ENCODE measurements around the gene PITPNM3. TPM values are rescaled to one million over a fixed set of nuclear protein-coding genes. Genes with fewer than 3 reads are reported as not detected.
"Not testable (repeated sequence)": the region's sequence is repeated elsewhere in the genome, so short reads cannot be mapped to it uniquely, and the experiment has no call there.

Gene PITPNM3
- polyA plus RNA-seq, 5 donors = 3.4 to 5.4 (median 4.4) TPM

GRCh38 chr17:6574687-6575595 is 18.6 kb upstream of the PITPNM3 start:
- no peak for DNase-seq

DNA sequence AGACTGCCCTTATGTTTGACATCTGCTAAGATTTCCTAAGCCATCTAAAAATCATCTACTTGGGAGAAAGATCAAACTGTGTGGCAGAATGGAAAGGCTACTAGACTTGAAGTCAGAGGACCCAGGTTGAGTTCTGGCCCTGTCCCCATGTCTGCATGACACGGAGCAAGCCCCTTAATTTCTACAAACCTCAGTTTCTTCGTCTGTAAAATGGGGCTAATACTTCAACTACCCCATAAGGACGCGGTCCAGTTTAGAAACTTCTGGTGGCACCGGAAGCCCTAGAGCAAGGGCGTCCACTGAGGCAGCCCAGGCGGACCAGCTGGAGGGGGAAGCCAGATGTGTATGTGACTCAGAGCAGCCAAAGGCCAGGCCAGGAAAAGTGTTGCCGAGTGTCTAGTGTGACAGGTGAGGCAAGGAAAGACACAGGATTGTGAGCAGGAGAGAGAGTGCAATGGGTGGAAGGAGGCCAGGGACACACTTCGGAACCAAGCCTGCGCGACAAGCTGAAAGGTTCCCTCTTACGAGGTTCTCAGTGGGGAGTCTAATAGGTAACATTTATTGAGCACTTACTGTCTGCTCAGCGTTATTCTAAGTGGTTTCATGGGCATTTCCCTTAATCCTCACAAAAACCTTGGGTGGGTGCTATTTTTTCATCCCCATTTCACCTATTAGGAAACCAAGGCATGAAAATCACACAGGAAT is 17.8 kb upstream of the PITPNM3 start:
- no peak for DNase-seq

GRCh38 chr17:6573495-6573894 is 17.1 kb upstream of the PITPNM3 start:
- DNase-seq = not testable (repeated sequence)

DNA sequence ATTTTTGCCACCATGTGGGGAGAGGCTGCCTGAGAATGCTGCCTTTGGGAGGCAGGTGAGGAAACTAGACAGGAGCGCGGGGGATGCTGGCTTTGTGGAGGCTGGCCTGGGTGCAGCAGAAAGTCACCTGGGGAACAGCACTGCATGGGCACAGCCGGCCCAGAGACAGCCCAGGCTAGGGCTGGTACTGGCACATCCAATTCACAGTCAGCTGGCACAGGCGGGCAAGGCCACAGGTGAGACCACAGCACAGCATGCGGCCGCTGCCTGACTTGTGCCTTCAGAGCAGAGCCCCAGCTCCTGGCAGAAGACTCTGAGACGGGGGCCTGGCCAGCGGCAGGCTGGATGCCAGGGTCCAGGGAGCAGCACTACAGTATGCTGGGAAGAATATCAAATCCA is 16.6 kb upstream of the PITPNM3 start:
- no peak for DNase-seq

DNA sequence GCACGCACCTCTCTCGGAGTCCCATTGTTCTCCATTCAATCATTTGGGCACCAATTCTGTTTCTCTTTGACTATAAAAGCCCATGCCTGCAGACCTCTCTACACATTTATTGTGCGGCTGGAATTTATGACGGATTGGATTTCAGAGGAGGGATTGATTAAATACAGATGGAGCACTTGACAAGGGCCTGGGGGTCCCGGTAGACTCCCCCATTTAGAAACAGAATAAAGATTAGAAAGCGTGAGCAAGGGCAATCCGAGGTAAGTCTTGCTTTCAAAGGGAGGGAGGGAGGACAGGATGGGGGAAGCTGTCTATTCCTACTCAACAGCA is 15.1 kb upstream of the PITPNM3 start:
- no peak for DNase-seq

- no peak for DNase-seq
Measured at GRCh38 chr17:6570731-6571451, 14.5 kb upstream of the PITPNM3 start.

- no peak for DNase-seq
Measured at GRCh38 chr17:6569370-6570285, 13.3 kb upstream of the PITPNM3 start.

- no peak for DNase-seq
Measured at GRCh38 chr17:6568184-6568758, 11.9 kb upstream of the PITPNM3 start.

GRCh38 chr17:6567528-6568183 is 11.3 kb upstream of the PITPNM3 start:
- no peak for DNase-seq

DNA sequence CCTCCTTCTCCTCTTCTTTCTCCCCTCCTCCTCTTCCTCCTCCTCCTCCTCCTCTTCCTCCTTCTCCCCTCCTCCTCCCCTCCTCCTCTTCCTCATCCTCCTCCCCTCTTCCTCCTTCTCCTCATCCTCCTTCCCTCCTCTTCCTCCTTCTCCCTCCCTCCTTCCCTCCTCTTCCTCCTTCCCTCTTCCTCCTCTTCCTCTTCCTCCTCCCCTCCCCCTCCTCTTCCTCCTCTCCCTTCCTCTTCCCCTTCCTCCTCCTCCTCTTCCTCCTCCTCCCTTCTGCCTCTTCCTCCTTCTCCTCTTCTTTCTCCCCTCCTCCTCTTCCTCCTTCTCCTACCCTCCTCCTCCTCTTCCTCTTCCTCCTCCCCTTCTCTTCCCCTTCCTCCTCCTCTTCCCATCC is 5.1 kb upstream of the PITPNM3 start:
- DNase-seq = no peak

GRCh38 chr17:6560496-6560895 is 4.1 kb upstream of the PITPNM3 start:
- DNase-seq = no peak

- DNase-seq = no peak
Measured at GRCh38 chr17:6559753-6560215, 3.4 kb upstream of the PITPNM3 start.

GRCh38 chr17:6558932-6559752 is 2.8 kb upstream of the PITPNM3 start:
- DNase-seq = peak in 1 of 2 donors; percentile 24

GRCh38 chr17:6558276-6558675 is 1.9 kb upstream of the PITPNM3 start:
- DNase-seq = no peak

DNA sequence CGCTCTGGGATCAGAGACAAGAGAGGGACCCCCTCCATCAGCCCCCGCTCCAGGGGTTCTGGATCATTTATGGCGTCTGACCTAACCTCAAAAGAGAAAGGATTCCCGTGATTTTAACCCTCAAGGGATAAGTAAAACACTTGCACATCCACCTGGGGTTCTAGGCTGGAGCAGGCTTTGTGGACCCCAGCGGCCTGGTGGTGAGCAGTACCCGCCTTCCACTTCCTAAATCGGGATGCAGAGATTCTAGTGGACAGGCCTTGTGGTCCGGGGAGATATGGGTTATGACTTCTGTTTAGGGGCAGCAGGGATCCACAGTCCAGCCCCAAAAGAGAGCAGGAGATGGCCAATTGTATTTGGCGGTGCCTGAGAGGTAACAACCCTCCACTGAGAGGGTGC is 684 bp upstream of the PITPNM3 start:
- no peak for DNase-seq

DNA sequence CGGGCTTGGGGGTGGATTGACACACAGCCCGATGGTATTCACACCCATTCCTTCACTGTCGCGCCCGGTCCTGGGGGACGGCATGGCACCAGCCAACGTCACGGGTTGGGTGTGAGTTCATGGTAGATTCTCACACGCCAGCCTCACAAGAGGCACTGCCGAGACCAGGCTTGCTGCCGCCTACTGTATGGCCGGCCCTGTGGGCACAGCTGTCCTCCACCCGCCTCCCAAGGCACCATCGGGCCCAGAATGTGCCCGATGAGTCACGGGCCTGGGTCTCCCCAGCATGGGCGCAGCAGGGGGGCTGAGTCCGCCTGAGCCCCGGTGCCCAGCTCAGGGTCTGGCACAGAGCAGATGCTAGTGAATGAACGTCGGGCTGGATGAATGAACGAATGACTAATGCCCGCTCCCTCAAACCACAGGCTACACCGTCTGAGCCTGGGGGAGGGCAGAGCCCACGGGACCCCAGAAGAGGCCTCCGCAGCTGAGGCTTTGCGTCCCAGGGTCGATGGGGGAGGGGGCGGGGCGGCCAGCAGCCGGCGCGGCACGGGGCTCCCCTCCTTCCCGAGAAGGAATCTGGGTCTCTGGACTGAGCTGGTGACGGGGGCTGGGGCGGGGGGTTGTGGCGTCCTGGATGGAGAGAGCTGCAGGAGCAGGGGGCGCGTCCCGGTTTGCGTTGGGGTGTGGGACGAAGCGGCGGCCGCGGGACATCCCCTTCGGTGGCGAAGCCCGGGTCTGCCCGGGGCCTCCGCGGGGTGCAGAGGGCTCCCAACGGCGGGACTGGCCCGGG is 829 bp downstream of the PITPNM3 start:
- DNase-seq = no peak

DNA sequence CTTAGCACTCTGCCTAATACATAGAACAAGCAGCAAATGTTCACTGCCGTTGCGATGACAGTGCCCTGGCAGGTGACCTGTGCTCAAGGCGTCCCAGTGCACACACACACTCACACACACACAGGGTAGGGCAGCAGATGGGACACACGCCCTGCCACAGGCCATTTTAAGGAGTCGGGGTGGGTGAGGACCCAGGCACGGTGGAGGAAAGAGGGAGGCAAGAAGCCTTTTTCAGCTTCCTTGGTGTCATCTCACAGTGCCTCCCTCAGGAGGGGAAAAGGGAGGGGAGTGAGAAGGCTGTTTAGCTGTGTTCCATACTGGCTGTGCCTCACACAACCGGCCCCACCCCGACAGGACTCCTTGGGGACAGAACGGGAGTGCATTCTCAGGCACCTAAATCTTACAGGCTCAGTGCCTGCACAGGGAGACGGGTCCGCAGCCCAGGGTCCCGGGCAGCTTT is 1.5 kb downstream of the PITPNM3 start:
- no peak for DNase-seq

DNA sequence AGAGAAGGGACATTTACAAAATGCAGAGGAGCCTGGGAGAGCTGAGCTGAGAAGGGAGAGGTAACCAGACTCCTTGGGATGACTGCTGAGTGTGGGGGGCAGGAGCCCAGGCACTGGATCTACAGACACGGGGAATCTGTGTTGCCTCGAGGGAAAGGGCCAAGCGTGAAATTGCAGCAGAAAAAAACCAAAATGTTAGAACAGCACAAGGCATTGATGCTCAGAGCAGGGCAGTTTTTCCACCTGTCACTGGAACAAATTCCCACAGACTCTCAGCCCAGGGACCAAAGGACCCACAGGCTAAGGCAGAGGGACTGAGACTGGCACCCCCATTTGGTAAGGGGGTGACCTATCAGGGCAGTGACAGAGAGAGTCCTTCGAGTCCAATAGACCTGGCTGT is 2.0 kb downstream of the PITPNM3 start:
- DNase-seq = no peak
